B cell (primary cell): ENCODE measurements around the gene PODN. TPM values are rescaled to one million over a fixed set of nuclear protein-coding genes. Genes with fewer than 3 reads are reported as not detected.

Source experiments
- ATAC-seq: fragments of 200-7000 bp; cut with Tn5 transposase; one replicate; pipeline ENCODE4 v1.10.0; 2021; ENCODE audit warnings: low read depth, mild to moderate bottlenecking, moderate number of reproducible peaks, moderate library complexity
- CTCF ChIA-PET: fragments of 350-600 bp; sonication (Branson Sonifier 250); formaldehyde crosslinking; loops from one replicate; lab custom pipeline; 2021; ENCODE audit warnings: antibody characterized with exemption, inconsistent platforms; lab: Charles Lee
- POLR2A ChIA-PET: fragments of 350-600 bp; sonication (Branson Sonifier 250); formaldehyde crosslinking; loops from one replicate; lab custom pipeline; 2021; ENCODE audit warnings: antibody characterized with exemption; lab: Charles Lee
- DNase-seq: peaks from one replicate; pipeline ENCODE4 v3.0.0; 2013
- H2AFZ ChIP-seq: 2 replicates; pipeline ENCODE4 v1.6.1; 2012; ENCODE audit warnings: mild to moderate bottlenecking, low read depth, low read length; ENCODE audit not compliant: insufficient read depth, poor library complexity, severe bottlenecking
- H3K27ac ChIP-seq, 2 donors: 1 replicate in 1 of 2; 2 replicates in 1 of 2; pipeline ENCODE4 v1.5.1; 2012 to 2013; ENCODE audit warnings: low read length in 2 of 2, mild to moderate bottlenecking in 2 of 2, moderate library complexity in 1 of 2
- H3K27me3 ChIP-seq, 4 experiments: fragments of 200-600 bp in 1 of 4; sonication (generic) in 1 of 4; replicated peaks in 1 of 4; 1 replicate in 2 of 4; 2 replicates in 2 of 4; pipeline versions ENCODE4 v1.6.1 to v1.7.0; 2013 to 2016; ENCODE audit warnings: low read length in 3 of 4, mild to moderate bottlenecking in 2 of 4, mixed read lengths in 1 of 4, moderate library complexity in 1 of 4; ENCODE audit not compliant: insufficient read depth in 4 of 4, control insufficient read depth in 3 of 4; ENCODE audit errors: control extremely low read depth in 1 of 4
- H3K36me3 ChIP-seq, 2 experiments: replicated peaks in 1 of 2; 1 replicate in 1 of 2; 2 replicates in 1 of 2; pipeline versions ENCODE4 v1.6.1 to v1.7.1; 2013; ENCODE audit warnings: low read length in 1 of 2; ENCODE audit not compliant: insufficient read depth in 2 of 2, control insufficient read depth in 1 of 2; ENCODE audit errors: control extremely low read depth in 1 of 2, extremely low read depth in 1 of 2
- H3K4me1 ChIP-seq, 2 donors: fragments of 200-600 bp in 1 of 2; sonication (generic) in 1 of 2; 1 replicate in 1 of 2; 2 replicates in 1 of 2; pipeline versions ENCODE4 v1.5.1 to v1.6.1; 2013 to 2017; ENCODE audit warnings: low read length in 2 of 2; ENCODE audit not compliant: control insufficient read depth in 2 of 2, insufficient read depth in 2 of 2
- H3K4me2 ChIP-seq: replicated peaks from 2 replicates; pipeline ENCODE3; 2012; ENCODE audit warnings: mild to moderate bottlenecking, low read depth, low read length; ENCODE audit not compliant: poor library complexity, severe bottlenecking
- H3K4me3 ChIP-seq, 5 experiments: fragments of 200-600 bp in 1 of 5; sonication (generic) in 1 of 5; 1 replicate in 3 of 5; 2 replicates in 2 of 5; pipeline versions ENCODE4 v1.5.1 to v1.7.0; 2011 to 2016; ENCODE audit warnings: low read length in 4 of 5, mild to moderate bottlenecking in 4 of 5, low read depth in 2 of 5, control low read depth in 1 of 5, moderate library complexity in 1 of 5; ENCODE audit not compliant: insufficient read depth in 1 of 5; ENCODE audit errors: control extremely low read depth in 1 of 5, extremely low read depth in 1 of 5
- H3K79me2 ChIP-seq: fragments of 200-600 bp; sonication (generic); one replicate; pipeline ENCODE4 v1.6.0; 2016; ENCODE audit warnings: low read length; ENCODE audit not compliant: control insufficient read depth, insufficient read depth
- H3K9ac ChIP-seq: fragments of 200-600 bp; sonication (generic); 2 replicates; pipeline ENCODE4 v1.6.1; 2017; ENCODE audit warnings: mild to moderate bottlenecking, low read length, moderate library complexity
- H3K9me3 ChIP-seq, 3 donors: one replicate each; pipeline versions ENCODE4 v1.6.1 to v1.7.1; 2013; ENCODE audit warnings: low read length in 2 of 3; ENCODE audit not compliant: control insufficient read depth in 2 of 3, insufficient read depth in 1 of 3; ENCODE audit errors: control extremely low read depth in 1 of 3
- H4K20me1 ChIP-seq: 2 replicates; pipeline ENCODE4 v1.6.0; 2012; ENCODE audit warnings: mild to moderate bottlenecking, low read length; ENCODE audit not compliant: insufficient read depth, control insufficient read depth, poor library complexity, severe bottlenecking
- H3K27ac Mint-ChIP-seq: one replicate; pipeline ENCODE4 v1.8.0; 2021; ENCODE audit warnings: mixed read lengths
- H3K27me3 Mint-ChIP-seq: one replicate; pipeline ENCODE4 v1.8.0; 2021; ENCODE audit warnings: mixed read lengths
- H3K4me1 Mint-ChIP-seq: one replicate; pipeline ENCODE4 v1.8.0; 2021; ENCODE audit warnings: mixed read lengths
- H3K4me3 Mint-ChIP-seq: one replicate; pipeline ENCODE4 v1.8.0; 2021; ENCODE audit warnings: mixed read lengths
- H3K9me3 Mint-ChIP-seq: one replicate; pipeline ENCODE4 v1.8.0; 2022; ENCODE audit warnings: mixed read lengths; ENCODE audit not compliant: insufficient read depth
- CTCF ChIP-seq: fragments of 200-600 bp; IDR thresholded peaks from one replicate; pipeline ENCODE4 v1.8.0; 2022; ENCODE audit warnings: antibody characterized with exemption, mild to moderate bottlenecking
- EZH2 ChIP-seq: IDR thresholded peaks from 2 replicates; pipeline ENCODE4 v1.6.1; 2012; ENCODE audit warnings: borderline replicate concordance, low read depth, mild to moderate bottlenecking, moderate library complexity, low read length; ENCODE audit not compliant: insufficient read depth, poor library complexity, severe bottlenecking
- WGBS: methylation state at CpG from one replicate; pipeline ENCODE4 v1.1.5; 2013; ENCODE audit warnings: missing lambda C conversion rate; ENCODE audit not compliant: insufficient coverage; 5-methylcytosine and 5-hydroxymethylcytosine counted together
- intact Hi-C: fragments of 100-400 bp; cut with micrococcal nuclease; formaldehyde crosslinking; loops from one replicate; pipeline ENCODE4 v1.10.0; 2022
- polyA plus RNA-seq: library from polyadenylated mRNA; depleted of rRNA; stranded (reverse); fragments of >200 nt; gene quantifications from 2 replicates; pipeline ENCODE4 v1.2.3, GENCODE V29; 2012
- total RNA-seq, 2 donors: library from RNA; stranded (reverse); fragments of 120-200 nt in 1 of 2; gene quantifications; 1 replicate in 1 of 2; 2 replicates in 1 of 2; pipeline versions ENCODE4 v1.2.3 to v1.2.4, GENCODE V29; 2013 to 2022

PODN gene
- total and polyA plus RNA-seq, 2 donors (not counting 1 experiment from before 2014, with no cell fraction given), result not detected

DNA sequence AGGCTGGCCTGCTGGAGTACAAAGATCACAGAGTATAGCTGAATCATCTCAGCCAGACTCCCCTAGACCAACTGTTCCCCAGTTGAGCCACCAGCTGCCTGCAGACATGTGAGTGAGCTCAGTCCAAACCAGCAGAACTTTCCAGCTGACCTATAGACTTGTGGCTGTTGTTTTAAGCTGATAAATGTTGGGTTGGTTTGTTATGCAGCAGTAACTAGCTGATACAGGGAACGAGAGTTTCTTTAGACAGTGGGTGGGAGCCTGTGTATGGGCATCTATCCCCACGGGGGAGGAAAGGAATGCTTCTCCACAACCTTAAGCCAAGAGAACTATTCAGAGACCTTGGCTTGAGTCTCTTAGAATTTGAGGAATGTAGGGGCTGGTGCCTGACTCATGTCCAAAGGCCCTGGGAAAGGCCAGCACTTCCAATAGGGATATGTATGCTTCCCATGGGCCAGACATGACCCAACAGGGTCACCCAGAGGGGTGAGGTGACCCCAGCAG lies 50.3 kb downstream of the PODN start:
- no peaks in the 10 kb centered on the region for H3K4me1 ChIP-seq
- Mint-ChIP-seq H3K27ac (no peak overlapping the region), H3K4me1 (no peaks in the 10 kb centered on the region), H3K4me3 (no peak overlapping the region), H3K9me3 (no peaks in the 10 kb centered on the region), H3K27me3 (peaks cover 14% of the 10 kb centered on the region)
- DNase-seq (no peak), ATAC-seq (no peak)
- no peaks in the 10 kb centered on the region for H4K20me1 ChIP-seq
- intact Hi-C loops, result no loop called here
- no peak overlapping the region for H3K9ac ChIP-seq
- CTCF ChIA-PET, result no interaction called here
- no CpG with 5 or more reads among the region's 2 CpGs for WGBS
- POLR2A ChIA-PET, result no interaction called here
- no peak overlapping the region for H3K4me2 ChIP-seq
- H3K9me3 ChIP-seq, result peaks cover 0 to 4% (median 0%) of the 10 kb centered on the region in 3 donors
- TF ChIP-seq EZH2 (no peak), CTCF (no peak)
- no peak overlapping the region for H2AFZ ChIP-seq
- no peak overlapping the region for H3K4me3 ChIP-seq
- H3K27ac ChIP-seq, result no peak overlapping the region
- H3K36me3 ChIP-seq, result no peaks in the 10 kb centered on the region
- H3K27me3 ChIP-seq, result peaks cover 0 to 3% (median 0%) of the 10 kb centered on the region in 4 experiments
- H3K79me2 ChIP-seq, result no peaks in the 10 kb centered on the region

GRCh38 chr1:53112861-53113260 lies 50.8 kb downstream of the PODN start:
- 90% methylated on average over 2 of the region's 4 CpGs for WGBS
- Histone ChIP-seq H3K27ac (no peak overlapping the region), H3K9me3 (peaks cover 0 to 4% (median 0%) of the 10 kb centered on the region in 3 donors), H3K4me3 (no peak overlapping the region), H3K4me2 (no peak overlapping the region), H3K27me3 (peaks cover 0 to 3% (median 0%) of the 10 kb centered on the region in 4 experiments), H3K9ac (no peak overlapping the region), H2AFZ (no peak overlapping the region), H4K20me1 (no peaks in the 10 kb centered on the region), H3K36me3 (no peaks in the 10 kb centered on the region), H3K4me1 (no peaks in the 10 kb centered on the region), H3K79me2 (no peaks in the 10 kb centered on the region)
- Mint-ChIP-seq H3K9me3 (no peaks in the 10 kb centered on the region), H3K4me1 (no peaks in the 10 kb centered on the region), H3K27me3 (peaks cover 14% of the 10 kb centered on the region), H3K4me3 (no peak overlapping the region), H3K27ac (no peak overlapping the region)
- CTCF ChIA-PET, result no interaction called here
- intact Hi-C loops, result no loop called here
- DNase-seq (no peak), ATAC-seq (no peak)
- TF ChIP-seq EZH2 (no peak), CTCF (no peak)
- POLR2A ChIA-PET, result no interaction called here
